NCI-H526 treated with DMSO at 0.1 percent for 48 hours (cell line): ENCODE measurements around the gene UBXN6.

ENCODE experiments used
- DNase-seq: peaks from one replicate; lab custom pipeline; 2025; lab: John Stamatoyannopoulos, UW

UBXN6 gene

DNA sequence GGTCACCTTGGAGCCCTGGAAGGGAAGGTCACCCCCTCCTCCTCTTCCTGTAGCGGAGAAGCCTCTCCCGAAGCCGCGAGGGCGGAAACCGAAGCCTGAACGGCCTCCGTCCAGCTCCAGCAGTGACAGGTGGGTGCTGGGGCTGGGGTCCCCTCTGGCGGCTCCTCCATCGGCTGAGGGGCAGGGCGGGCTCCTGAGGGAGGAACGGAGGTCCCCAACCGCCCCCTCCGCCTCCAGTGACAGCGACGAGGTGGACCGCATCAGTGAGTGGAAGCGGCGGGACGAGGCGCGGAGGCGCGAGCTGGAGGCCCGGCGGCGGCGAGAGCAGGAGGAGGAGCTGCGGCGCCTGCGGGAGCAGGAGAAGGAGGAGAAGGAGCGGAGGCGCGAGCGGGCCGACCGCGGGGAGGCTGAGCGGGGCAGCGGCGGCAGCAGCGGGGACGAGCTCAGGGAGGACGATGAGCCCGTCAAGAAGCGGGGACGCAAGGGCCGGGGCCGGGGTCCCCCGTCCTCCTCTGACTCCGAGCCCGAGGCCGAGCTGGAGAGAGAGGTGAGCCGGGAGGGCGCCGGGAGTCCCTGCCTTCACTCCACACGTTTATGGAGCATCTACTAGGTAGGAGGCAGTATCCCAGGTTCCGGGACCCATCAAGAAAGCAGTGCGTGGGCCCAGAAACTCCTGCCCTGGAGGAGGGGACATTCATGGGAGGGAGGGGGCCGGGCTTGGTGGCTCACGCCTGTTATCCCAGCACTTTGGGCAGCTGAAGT is 36.5 kb upstream of the UBXN6 start:
- no peak for DNase-seq

DNA sequence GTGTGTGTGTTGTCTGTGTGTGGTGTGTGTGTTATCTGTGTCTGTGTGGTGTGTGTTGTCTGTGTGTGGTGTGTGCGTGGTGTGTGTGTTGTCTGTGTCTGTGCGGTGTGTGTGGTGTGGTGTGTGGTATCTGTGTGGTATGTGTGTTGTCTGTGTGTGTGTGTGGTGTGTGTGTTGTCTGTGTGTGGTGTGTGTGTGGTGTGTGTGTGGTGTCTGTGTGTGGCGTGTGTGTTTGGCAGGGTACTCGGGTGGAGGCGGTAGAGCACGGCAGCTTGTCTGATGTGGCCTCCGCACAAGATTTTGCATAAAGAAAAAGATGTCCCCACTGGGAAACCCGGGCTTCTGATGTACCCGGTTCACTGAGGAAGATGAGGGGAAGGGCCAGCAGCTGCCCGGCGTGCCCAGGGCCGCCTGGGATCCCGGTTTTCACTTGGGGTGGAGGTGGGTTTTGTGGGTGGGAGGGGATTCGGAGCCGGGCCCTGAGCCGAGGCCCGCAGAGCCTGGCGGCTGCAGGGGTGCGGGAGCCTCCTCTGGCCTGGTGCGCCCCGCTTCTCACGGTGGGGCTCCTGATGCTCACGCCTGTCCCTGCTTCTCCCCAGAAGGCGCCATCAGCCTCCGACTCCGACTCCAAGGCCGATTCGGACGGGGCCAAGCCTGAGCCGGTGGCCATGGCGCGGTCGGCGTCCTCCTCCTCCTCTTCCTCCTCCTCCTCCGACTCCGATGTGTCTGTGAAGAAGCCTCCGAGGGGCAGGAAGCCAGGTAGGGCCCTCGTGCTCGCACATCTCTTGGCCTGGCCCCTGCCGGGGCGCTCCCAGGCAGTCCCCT is 35.7 kb upstream of the UBXN6 start:
- DNase-seq, result no peak

DNA sequence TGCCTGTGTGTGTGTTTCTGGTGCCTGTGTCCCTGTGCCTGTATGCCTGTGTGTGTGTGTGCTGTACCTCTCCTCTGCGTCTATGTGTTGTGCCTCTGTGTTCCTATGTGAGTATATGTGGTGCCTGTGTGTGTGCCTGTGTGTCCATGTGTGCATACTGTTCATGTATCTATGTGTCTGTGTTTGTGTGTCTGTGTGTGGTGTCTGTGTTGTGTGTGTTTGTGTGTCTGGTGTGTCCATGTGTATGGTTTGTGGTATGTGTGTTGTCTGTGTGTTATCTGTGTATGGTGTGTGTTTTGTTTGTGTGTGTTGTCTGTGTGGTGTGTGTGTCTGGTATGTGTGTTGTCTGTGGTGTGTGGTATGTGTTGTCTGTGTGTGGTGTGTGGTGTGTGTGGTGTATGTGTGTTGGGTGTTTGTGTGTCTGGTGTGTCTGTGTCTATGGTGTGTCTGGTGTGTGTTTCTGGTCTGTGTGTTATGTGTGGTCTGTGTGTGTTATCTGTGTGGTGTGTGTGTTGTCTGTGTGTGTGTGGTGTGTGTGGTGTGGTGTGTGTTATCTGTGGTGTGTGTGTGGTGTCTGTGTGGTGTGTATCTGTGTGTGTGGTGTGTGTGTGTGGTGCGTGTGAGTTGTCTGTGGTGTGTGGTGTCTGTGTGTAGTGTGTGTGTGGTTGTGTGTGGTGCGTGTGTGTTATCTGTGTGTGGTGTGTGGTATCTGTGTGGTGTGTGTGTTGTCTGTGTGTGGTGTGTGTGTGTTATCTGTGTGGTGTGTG is 34.9 kb upstream of the UBXN6 start:
- no peak for DNase-seq

DNA sequence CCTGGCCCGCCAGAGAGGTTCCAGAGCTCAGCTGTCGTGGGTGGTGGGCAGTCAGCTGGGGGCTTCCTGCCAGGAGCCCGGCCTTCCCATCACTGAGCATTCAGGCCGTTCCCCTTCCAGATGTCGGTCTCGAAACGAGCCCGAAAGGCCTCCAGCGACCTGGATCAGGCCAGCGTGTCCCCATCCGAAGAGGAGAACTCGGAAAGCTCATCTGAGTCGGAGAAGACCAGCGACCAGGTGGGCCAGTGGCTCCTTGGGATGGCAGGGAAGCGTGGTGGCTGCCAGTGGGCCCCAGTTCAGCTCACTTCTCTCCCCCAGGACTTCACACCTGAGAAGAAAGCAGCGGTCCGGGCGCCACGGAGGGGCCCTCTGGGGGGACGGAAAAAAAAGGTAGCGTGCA is 33.9 kb upstream of the UBXN6 start:
- DNase-seq, result no peak

DNA sequence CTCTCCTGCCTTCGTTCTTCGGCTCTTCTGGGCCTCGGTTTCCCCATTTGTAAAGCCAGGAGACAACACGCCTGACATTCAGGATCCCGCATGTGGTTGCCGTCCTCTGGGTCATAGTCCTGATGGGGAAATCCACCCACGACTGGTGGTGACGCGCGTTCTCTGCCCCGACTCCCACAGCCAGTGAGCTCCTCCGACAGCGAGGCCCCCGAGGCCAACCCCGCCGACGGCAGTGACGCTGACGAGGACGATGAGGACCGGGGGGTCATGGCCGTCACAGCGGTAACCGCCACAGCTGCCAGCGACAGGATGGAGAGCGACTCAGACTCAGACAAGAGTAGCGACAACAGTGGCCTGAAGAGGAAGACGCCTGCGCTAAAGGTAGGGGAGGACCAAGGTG is 30.9 kb upstream of the UBXN6 start:
- no peak for DNase-seq

DNA sequence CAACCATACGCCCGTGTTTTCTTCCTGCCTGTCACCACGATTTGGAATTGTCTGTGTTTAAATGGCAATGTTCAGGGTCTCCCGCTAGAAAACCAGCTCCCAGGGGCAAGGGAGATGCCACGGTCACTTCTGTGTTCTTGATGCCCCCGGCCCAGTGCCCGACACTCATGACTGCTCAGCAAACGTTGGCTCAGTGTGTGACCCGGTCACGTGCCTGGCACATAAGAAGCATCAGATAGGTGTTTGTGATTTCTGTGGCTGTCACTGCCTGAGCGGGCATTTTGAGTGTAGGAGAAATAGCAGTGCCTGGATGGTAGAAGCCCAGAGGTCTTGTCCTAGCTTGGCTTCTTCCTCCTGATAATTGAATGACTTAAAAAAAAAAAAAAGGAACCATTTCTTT is 30.0 kb upstream of the UBXN6 start:
- no peak for DNase-seq

DNA sequence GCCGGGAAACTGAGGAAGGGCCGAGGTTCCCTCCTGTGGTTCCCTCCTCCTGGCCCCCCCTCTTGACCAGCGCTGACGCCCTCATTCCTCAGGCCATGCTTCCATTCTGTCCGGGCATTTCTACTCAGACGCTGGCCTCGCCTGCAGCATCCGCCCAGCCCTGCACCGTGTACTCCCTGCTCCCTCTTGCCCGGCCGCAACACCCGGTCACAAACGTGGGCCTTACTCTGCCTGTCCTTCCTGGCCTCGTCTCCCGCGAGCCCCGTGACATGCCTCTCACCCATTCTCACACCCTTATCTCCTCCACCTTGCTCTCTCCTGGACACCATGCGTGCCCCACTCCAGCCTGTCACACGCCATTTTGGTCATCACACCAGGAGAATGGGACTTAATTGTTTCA is 25.8 kb upstream of the UBXN6 start:
- DNase-seq, result no peak

DNA sequence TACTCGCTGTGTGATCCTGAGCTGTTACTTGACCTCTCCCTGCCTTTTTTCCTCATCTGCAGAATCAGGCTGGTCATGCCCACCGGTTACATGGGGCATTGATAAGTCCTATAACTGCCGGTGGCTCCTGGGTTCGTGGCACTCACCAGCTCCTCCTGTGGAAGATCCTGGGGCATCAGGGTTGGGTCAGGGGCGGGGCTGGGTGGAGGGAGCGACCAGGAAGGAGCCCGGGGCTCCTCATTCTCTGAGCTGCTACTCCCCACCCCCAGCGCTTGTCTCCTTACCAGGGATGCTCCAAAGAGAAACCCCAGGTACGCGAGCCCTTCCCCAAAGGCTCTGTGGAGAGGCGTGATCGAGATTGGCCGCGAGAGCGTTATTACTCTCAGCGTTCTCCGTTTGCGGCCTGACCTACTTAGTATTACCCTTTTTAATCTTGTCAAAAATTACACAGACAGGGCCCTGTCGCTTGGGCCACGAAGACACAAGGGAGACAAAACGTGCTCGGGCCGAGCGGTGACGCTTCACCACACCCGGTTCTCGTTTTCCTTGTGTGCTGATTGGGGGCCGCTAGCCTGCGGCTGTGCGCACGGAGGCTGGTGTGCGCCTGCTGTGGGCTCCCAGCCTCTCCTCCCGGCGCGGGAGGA is 25.2 kb upstream of the UBXN6 start:
- no peak for DNase-seq

DNA sequence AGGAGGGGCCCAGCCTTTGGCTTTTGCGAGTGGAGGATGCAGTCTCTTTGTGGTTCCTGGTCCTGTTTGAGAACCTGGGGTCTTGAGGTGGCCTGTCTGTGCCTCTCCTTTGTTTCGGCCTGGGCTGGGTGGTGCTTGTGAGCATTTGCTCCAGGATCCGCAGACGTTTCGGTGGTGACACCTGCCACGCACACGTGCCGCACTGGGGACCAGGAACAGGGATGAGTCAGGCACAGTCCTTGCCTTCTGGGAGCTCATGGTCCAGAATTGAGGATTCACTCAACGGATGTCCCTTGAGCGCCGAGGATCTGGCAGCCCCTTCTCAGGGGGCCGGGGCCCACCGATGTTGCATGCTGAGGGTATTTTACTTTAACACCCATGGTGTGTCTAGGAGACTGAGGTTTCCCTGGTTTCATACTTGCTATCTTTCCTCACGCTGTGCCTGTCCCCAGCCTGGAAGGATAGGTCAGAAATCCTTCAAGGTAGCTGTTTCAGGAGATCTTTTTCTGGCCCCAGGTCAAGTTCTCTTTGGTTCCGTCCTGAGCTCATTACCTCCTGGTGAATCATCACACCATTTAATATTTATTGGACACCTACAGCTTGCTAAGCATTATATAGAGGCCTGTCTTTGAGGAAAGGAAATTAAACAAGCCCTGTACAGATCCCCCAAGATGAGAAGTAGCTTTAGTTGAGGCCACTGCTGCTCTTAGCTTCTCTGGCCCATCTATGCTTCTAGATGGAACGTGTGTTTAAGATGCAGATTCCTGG is 19.6 kb upstream of the UBXN6 start:
- DNase-seq, result no peak

DNA sequence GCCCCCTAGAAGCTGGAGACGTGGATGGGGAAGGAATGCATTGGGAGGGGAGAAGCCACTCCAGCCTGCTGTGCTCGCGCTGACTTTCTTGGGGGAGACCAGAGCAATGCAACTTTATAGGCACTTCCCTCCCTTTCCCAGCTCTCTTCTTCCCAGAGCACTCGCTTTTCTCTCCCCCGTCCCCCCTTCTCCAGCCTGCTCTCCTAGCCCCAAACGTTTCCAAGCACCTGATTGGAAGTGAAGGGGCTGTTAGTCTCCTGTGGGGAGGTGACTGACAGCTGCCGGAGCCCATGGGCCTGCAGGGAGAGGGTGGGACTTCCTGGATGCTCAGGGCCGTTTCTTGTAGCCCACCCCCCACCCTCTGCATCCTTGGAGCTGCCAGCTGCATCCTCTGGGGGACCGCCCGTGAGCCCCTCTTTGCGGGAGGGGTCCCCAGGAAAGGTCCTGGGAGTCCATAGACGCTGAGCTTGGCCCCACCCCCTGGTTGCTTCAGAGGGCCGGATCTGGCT is 17.0 kb upstream of the UBXN6 start:
- peak; percentile 7 for DNase-seq

DNA sequence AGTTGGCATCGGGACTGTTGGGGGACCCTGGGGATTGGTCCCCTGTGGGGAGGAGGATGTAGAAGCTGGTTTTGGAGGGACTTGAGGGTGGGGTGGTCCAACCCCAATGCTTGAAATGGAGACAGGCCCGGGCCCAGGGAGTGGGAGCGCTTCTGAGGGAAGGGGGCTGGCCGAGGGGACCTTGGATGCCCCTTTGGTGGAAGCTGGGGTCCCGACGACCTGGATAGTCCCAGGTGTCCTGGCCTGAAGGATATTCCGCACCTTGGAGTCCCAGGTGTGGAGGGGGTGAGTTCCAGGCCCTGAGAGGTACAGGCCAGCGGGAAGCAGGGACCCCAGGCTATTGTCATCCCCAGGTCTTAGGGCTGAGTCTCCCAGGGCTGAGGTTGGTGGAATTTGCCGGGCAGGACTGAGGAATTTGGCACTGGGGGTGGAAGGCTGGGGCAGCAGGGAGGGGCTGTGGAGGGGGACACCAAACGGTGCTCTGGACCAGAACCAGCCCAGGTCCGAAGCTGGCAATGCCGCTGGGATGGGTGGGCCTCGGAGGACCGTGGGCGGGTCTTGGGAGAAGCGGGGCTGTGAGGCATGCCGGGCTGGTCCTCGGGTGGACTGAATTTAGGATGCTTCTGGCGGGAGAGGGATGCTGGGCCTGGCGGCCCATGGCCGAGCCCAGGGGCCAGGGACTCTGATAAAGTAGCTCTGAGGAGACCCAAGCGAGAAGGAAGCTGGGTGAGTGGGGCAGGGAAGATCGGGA is 16.3 kb upstream of the UBXN6 start:
- no peak for DNase-seq

DNA sequence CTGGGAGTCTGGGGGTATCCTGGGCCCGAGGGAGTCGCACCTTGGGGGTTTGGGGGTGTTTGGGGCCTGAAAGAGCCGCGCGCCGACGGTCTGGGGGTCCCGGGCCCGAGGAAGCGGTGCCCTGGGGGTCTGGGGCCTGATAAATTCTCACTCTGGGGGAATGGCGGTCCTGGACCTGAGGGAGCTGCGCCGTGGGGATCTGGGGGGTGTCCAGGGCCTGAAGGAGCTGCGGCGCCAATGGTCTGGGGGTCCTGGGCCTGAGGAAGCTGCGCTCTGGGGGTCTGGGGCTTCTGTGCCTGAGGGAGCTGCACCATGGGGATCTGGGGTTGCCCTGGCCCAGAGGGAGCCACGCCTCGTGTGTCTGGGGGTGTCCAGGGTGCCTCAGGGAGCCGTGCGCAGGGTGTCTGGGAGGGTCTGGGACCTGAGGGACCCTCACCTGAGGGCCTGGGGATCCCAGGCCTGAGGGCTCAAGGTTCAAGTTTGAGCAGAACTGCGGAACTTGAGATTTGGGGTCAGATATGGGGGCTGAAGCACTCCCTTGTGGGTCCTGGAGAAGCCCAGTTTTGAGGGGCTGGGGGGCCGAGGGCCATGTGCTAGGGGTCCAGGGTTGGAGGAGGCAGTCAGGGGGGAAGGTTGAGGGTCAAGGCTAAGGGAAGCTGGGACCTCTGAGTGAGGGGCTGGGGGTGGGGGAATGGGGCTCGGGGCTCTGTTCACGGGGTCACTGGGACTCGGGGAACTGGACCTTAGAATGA is 15.6 kb upstream of the UBXN6 start:
- DNase-seq, result no peak

DNA sequence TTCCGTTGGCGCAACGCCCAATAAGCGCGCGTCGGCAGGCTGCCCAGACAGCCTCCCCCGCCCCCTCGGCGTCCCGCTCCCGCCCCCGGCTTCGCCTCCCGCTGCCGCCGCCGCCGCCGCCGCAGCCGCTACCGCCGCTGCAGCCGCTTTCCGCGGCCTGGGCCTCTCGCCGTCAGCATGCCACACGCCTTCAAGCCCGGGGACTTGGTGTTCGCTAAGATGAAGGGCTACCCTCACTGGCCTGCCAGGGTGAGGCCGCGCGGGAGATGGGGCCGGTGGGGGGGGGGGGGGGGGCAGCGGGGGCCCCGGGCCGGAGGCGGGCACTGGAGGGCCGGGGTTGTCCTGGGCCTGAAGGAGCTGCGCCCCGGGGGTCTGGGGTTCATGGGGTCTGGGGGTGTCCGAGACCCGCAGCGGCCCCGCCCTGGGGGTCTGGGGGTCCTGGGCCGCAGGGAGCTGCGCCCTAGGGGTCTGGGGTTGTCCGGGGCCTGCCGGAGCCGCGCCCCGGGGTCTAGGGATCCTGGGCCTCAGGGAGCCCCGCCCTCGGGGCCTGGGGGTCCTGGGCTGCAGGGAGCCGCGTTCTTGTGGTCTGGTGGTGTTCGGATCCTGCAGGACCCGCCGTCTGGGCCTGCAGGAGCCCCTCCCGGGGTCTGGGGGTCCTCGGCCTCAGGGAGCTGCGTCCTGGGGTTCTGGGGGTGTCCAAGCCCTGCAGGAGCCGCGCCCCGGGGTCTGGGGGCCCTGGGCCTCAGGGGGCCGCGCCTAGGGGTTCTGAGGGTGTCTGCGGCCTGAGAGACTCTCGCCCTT is 14.8 kb upstream of the UBXN6 start, which contains the start of gene HDGFL2:
TSS of gene HDGFL2 (plus strand) at position 124 of the 801 bp plus-strand sequence. CDS start at position 178, 54 bp downstream.
- DNase-seq, result no peak

DNA sequence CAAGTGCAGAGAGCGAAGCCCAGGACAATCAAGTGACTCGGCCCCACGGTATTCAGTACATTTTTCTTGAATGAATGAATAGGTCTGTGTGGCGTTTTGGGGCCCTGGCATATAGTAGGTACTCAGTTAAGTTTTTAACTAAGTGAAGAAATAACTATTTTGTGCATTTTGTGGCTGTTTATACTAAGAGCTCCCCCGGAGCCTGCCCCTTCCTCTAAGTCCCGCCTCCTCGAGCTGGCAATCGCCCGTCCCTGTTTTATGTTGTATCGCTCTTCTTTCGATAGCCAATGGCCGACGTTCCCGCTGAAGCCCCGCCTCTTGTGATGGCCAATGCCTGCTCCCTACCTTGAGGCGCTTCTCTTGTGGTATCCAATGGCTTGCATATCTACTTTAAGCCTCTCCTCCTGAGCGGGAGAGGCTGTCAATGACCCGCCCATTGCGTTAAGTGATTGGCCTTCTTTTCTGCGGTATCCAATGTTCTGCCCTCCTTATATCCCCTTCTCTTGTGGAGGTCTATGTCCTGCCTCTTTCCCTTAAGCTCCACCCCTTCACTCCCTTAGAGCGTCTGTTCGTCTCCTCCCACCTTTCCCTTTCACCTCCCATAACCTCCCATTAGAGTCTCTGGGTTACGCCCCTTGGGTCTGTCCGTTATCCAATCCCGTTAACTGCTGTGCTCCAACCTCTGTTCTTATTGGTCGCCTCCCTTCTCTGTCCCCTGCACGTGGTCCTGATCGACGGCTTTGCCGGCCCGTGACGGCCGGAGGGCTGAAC is 14.0 kb upstream of the UBXN6 start:
- peak; percentile 100 for DNase-seq

DNA sequence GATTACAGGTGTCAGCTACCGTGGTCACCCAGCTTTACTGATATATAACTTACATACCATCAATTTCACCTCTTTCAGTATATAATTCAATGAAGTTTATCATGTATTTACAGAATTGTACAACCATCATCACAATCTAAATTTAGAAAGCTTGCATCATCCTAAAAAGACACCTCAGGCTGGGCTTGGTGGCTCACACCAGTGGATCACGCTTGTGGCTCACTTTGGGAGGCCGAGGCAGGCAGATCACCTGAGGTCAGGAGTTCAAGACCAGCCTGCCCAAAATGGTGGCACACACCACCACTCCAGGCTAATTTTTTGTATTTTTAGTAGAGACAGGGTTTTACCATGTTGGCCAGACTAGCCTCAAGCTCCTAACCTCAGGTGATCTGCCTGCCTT is 10.2 kb upstream of the UBXN6 start:
- no peak for DNase-seq

DNA sequence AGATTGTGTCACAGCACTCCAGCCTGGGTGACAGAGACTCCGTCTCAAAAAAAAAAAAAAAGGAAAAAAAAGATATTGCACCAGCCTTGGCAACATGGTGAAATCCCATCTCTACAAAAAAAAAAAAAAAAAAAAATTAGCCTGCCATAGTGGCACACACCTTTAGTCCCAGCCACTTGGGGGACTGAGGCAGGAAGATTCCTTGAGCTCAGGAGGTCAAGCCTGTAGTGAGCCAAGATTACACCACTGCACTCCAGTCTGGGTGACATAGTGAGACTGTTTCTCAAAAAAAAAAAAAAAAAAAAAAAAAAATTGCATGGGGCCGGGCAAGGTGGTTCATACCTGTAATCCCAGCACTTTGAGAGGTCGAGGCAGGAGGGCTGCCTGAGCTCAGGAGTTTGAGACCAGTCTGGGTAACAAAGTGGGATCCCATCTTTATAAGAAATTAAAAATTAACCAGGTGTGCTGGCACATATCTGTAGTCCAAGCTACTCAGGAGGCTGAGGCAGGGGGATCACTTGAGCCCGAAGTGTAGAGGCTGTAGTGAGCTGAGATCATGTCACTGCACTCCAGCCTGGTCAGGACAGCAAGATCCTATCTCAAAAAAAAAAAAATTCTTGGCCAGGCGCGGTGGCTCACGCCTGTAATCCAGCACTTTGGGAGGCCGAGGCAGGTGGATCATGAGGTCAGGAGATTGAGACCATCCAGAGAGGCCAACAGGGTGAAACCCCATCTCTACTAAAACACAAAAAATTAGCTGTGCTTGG is 7.4 kb upstream of the UBXN6 start:
- DNase-seq, result no peak
